Left ventricle myocardium inferior (tissue), 1 donor: ENCODE measurements around the gene CRYBB1. TPM values are rescaled to one million over a fixed set of nuclear protein-coding genes. Genes with fewer than 3 reads are reported as not detected.
A peak's percentile ranks its signal among the peaks of the same experiment; 100 is the strongest.

ENCODE experiments used
- DNase-seq: peaks from one replicate; pipeline ENCODE4 v3.0.0-alpha.2; 2020
- H3K27ac ChIP-seq: fragments of 200-600 bp; replicated peaks from 2 replicates; pipeline ENCODE4 v1.8.0; 2021
- H3K27me3 ChIP-seq: fragments of 200-600 bp; 2 replicates; pipeline ENCODE4 v1.8.0; 2021; ENCODE audit warnings: low read depth
- H3K36me3 ChIP-seq: fragments of 200-600 bp; 2 replicates; pipeline ENCODE4 v1.8.0; 2021
- H3K4me1 ChIP-seq: fragments of 200-600 bp; 2 replicates; pipeline ENCODE4 v1.8.0; 2021
- H3K4me3 ChIP-seq: fragments of 200-600 bp; 2 replicates; pipeline ENCODE4 v1.8.0; 2021; ENCODE audit warnings: mild to moderate bottlenecking, moderate library complexity
- H3K9me3 ChIP-seq: fragments of 200-600 bp; replicated peaks from 2 replicates; pipeline ENCODE4 v1.8.0; 2021
- intact Hi-C: fragments of 100-400 bp; cut with micrococcal nuclease; formaldehyde crosslinking; loops from one replicate; pipeline ENCODE4 v1.11.0; 2022
- total RNA-seq: library from RNA; stranded (reverse); fragmentation: NEBNext Ultra II Directional; extraction: Animal tissue kit (Norgen Biotek cat#: 25700); gene quantifications from one replicate; pipeline ENCODE4 v1.2.1, GENCODE V29; 2021
- TF ChIP-seq, protein P1 (sequence below): fragments of 200-600 bp; IDR thresholded peaks from 2 replicates; pipeline ENCODE4 v1.8.0; 2021; ENCODE audit warnings: antibody characterized with exemption, mild to moderate bottlenecking, borderline replicate concordance
- donor health status: DM: no; HTN: yes; CAD: no; lungs with severe emphysema.

CRYBB1 gene
- total RNA-seq, 1 donor from 2014 or later, result 0.66 TPM

DNA sequence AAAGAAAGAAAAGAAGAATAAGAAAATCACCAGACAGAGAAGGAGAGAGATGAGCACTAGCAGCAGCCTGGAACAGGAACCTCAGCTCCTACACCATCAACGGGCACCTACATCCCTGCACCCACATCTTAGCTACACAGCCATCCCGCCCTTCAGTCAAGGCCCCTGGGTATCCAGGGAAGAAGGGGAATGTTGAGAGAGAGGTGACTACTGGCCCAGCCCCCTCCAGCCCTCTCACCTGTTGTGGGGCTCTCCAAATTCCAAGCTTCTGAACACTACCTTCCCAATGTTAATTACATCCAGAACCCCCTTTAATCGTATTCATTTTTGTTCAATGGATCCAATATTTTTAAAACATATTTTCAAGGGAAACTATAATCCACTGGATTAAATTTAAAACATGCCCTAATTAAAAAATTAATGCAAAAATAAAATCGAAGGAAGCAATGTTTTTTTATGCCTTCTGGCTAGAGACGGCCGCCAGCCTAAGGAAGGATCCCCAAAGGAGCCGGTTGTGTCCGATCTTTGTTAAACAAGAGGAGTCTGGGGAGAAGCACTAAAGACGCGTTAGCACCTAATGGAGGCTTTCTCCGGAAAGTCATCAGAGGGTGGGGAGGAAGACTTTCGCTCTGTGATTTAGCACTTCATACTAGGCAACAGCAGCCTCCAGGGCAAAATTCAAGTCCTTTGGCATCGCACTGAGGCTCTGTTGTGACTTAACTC, 37.4 kb downstream of the CRYBB1 start:
- TF ChIP-seq, protein P1, sequence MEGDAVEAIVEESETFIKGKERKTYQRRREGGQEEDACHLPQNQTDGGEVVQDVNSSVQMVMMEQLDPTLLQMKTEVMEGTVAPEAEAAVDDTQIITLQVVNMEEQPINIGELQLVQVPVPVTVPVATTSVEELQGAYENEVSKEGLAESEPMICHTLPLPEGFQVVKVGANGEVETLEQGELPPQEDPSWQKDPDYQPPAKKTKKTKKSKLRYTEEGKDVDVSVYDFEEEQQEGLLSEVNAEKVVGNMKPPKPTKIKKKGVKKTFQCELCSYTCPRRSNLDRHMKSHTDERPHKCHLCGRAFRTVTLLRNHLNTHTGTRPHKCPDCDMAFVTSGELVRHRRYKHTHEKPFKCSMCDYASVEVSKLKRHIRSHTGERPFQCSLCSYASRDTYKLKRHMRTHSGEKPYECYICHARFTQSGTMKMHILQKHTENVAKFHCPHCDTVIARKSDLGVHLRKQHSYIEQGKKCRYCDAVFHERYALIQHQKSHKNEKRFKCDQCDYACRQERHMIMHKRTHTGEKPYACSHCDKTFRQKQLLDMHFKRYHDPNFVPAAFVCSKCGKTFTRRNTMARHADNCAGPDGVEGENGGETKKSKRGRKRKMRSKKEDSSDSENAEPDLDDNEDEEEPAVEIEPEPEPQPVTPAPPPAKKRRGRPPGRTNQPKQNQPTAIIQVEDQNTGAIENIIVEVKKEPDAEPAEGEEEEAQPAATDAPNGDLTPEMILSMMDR, result no peak
- intact Hi-C loops, result loop anchor here (10.0 kb wide), 1 partner anchor 76 kb away; no protein-coding TSS in a partner anchor
- Histone ChIP-seq H3K27me3 (no peaks in the 10 kb centered on the region), H3K4me3 (no peak overlapping the region), H3K36me3 (peaks cover 9% of the 10 kb centered on the region), H3K4me1 (peaks cover 45% of the 10 kb centered on the region), H3K9me3 (no peaks in the 10 kb centered on the region), H3K27ac (no peak overlapping the region)
- no peak for DNase-seq

GRCh38 chr22:26579331-26579886, 38.4 kb downstream of the CRYBB1 start:
- TF ChIP-seq, protein P1, result no peak

DNA sequence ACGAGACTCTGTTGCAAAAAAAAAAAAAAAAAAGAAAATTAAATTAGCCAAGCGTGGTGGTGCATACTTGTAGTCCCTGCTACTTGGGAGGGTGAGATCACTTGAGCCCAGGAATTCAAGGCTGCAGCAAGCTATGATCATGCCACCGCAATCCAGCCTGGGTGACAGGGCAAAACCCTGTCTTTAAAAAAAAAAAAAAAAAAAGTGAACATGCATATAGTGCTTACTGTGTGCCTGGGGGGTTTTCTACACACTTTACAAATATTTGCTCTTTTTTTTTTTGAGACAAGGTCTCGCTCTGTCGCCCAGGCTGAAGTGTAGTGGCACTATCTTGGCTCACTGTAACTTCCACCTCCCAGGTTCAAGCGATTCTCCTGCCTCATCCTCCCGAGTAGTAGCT, 40.7 kb downstream of the CRYBB1 start:
- DNase-seq, result no peak
- no peaks in the 10 kb centered on the region for H3K9me3 ChIP-seq
- peaks cover 46% of the 10 kb centered on the region for H3K4me1 ChIP-seq
- H3K4me3 ChIP-seq, result no peak overlapping the region
- TF ChIP-seq, protein P1, result no peak
- intact Hi-C loops, result no loop called here
- H3K27ac ChIP-seq, result no peak overlapping the region
- peaks cover 3% of the 10 kb centered on the region for H3K36me3 ChIP-seq
- H3K27me3 ChIP-seq, result no peaks in the 10 kb centered on the region

More at GRCh38 chr22:26579331-26579886, 38.4 kb downstream of the CRYBB1 start:
- H3K27ac ChIP-seq, result no peak overlapping the region
- H3K4me1 ChIP-seq, result peaks cover 44% of the 10 kb centered on the region
- peaks cover 9% of the 10 kb centered on the region for H3K36me3 ChIP-seq
- H3K27me3 ChIP-seq, result no peaks in the 10 kb centered on the region
- no peaks in the 10 kb centered on the region for H3K9me3 ChIP-seq
- no peak for DNase-seq
- intact Hi-C loops, result no loop called here
- no peak overlapping the region for H3K4me3 ChIP-seq

DNA sequence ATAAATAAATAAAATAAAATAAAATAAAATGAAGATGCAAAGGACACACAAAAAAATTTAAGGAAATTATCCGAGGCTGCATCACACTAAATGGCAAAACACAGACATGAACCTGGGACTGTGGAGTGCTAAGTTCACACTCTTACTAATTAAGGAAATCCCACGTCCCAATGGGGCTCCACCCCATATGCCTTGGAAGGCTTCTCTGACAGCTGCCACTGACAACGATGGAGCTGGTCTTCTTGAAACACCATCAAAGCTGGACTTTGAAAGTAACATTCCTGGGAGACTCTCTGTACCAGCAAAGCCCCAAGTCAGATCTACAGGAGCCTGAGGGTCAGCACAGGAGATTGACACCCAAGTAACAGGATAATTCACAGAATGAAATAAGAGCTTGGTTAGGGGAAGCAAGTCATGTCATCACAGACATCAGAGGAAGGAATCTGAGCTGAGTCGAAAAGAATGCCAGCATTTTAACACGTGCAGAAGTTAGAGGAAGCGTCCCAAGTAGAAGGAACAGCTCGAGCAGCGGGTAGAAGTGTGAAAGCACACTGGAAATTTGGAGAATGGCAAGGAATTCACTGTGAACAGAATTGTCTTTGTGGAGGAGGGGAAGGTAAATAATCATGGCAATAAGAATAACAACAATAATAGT, 41.7 kb downstream of the CRYBB1 start:
- H3K27ac ChIP-seq, result peak overlapping the region; percentile 23
- no peaks in the 10 kb centered on the region for H3K27me3 ChIP-seq
- DNase-seq, result no peak
- intact Hi-C loops, result no loop called here
- no peaks in the 10 kb centered on the region for H3K9me3 ChIP-seq
- TF ChIP-seq, protein P1, result no peak
- no peak overlapping the region for H3K4me3 ChIP-seq
- peaks cover 53% of the 10 kb centered on the region for H3K4me1 ChIP-seq
- H3K36me3 ChIP-seq, result no peaks in the 10 kb centered on the region

- no peak for DNase-seq
- no peaks in the 10 kb centered on the region for H3K36me3 ChIP-seq
- H3K27me3 ChIP-seq, result no peaks in the 10 kb centered on the region
- peak overlapping the region; percentile 43 for H3K27ac ChIP-seq
- no peaks in the 10 kb centered on the region for H3K9me3 ChIP-seq
- TF ChIP-seq, protein P1, result no peak
- intact Hi-C loops, result no loop called here
- peaks cover 53% of the 10 kb centered on the region for H3K4me1 ChIP-seq
- H3K4me3 ChIP-seq, result no peak overlapping the region
Measured at GRCh38 chr22:26574001-26574723, 43.7 kb downstream of the CRYBB1 start.
